Measurements from ENCODE around the gene SH3D19. TPM values are rescaled to one million over a fixed set of nuclear protein-coding genes. Genes with fewer than 3 reads are reported as not detected.

The SH3D19 gene
- total RNA-seq, 1 donor from 2014 or later = not detected

DNA sequence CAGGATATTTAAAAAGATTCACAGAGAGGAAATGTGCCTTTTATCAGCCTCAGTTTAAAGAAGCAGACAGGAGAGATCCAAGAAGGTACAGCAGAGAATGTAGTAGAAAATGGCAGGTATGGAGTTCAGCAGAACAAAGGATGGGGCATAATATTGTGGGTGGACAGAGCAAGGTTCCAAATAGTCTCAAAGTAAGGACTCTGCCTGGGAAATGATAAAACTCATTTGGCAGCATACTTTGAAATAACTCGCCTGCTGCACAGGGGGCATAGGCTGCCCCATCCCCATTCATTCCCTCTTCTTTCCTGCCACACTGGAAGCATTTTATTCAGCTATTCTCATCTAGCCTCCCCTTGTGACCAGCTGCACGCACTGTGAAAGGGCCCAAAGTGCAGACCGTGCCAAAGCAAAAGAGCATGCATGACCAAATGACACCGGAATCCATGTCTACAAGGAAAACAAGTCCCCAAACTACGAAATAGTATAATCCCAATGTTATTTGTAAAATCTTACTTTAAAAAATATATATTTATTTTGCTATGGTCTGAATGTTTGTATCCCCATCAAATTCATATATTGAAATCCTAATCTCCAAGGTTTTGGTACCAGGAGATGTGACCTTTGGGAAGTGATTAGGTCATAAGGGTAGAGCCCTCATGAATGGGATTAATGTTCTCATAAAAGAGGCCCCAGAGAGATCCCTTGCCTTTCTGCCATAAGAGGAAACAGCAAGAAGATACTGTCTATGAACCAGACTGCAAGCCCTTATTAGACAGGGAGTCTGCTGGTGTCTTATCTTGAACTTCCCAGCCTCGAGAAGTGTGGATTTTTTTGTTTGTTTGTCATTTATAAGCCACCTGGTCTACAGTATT lies 125.8 kb downstream of the SH3D19 start:
- intact Hi-C loops (cut with micrococcal nuclease) = no loop called here

DNA sequence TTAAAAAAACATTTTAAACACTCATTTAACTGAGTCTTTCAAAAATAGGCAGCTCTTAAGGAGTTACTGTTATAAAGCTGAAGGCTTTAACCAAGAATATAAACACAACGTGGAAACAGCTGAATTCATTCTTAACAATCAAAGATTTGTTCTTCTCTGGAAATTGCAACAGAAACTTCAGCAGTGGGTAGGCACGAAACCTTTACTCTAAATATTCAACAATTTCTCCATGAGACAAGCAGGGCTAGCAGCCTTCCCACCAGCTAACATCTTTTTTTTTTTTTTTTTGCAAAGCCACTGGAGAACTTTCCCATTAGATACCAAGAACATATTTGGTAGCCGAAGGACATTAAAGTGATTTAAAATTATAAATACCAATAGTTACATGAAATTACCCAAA lies 126.7 kb downstream of the SH3D19 start:
- intact Hi-C loops (cut with micrococcal nuclease) = no loop called here

DNA sequence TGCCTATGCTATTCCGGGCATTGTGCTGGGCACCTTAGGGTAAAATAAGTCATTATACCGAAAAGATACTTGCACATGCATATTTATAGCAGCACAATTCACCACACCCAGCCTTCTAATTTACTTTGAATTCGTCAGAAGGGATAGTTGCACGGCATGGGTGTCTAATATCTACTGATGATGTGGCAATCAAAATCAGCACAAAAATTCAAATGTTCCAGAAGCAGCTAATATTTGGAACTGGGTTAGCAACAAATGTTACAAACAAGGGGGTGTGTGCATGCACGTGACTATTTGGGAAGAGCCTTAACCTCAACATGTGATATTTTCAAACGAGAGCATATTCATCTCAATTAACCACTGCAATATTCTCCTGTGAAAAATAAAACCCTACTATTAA lies 128.2 kb downstream of the SH3D19 start:
- intact Hi-C loops (cut with micrococcal nuclease) = no loop called here

DNA sequence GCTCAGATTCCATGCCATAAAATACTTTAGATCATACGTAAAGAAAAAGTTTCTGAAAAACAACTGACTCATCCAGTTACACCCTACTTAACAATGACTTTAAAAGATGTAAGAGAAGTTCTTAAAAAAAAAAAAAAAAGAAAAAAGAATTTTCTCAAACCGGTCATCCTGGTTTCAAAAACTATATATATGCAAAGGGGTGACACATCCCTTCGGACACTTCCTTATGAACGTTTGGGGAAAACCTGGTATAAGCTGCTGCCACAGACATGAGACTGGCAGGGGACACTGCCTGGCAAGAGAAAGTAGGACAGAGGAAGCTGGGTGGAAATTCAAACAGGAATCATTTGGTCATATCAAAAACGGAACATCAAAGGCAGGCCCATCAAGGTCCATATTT lies 129.6 kb downstream of the SH3D19 start:
- intact Hi-C loops (cut with micrococcal nuclease) = no loop called here

DNA sequence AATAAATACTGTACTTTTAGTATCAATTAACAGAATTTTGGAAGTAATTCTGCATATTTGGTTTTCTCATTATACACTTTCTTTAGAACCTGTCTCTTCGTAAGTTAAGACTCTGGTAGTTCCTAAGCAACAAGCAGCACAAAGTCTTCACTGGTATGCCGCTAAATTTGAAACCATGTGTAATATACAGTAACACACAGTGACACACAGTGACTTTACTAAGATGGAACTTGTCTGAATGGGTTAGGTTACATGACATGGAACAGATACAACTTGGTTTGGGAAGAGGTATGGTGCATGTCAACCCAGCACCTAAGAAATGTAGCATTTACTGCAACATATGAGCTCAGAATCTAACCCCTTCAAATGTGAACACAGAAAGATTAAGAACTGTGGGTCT lies 132.0 kb downstream of the SH3D19 start:
- intact Hi-C loops (cut with micrococcal nuclease) = no loop called here

DNA sequence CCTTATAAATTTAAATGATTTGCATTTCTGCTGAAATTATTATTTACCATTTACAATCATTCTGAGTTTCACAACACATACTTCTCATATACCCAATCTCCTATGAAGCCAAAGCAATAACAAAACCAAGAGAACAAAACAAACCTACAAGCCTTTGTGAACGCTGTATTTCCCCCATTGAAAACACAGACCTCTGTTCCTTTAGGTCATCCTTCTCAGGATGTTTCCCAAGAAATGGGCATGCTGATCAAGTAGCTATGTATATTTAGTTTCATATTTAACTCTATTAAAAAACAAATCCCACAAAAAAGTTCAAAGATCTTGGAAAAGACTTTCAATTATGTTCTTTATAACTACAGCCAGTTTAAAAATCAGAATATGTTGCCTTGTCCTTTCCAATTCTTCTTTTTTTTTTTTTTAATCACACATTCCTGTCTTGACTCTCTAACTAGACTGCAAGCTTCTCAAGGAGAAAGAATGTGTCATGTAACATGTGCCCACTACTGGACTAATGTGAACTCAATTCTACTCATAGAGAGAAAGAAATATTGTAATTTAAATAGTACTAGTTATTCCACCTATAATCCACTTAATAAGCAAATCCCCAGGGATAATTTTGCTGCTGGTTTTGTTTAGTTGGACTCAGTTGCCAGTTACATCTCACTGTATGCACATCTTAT lies 132.7 kb downstream of the SH3D19 start:
- intact Hi-C loops (cut with micrococcal nuclease) = no loop called here

DNA sequence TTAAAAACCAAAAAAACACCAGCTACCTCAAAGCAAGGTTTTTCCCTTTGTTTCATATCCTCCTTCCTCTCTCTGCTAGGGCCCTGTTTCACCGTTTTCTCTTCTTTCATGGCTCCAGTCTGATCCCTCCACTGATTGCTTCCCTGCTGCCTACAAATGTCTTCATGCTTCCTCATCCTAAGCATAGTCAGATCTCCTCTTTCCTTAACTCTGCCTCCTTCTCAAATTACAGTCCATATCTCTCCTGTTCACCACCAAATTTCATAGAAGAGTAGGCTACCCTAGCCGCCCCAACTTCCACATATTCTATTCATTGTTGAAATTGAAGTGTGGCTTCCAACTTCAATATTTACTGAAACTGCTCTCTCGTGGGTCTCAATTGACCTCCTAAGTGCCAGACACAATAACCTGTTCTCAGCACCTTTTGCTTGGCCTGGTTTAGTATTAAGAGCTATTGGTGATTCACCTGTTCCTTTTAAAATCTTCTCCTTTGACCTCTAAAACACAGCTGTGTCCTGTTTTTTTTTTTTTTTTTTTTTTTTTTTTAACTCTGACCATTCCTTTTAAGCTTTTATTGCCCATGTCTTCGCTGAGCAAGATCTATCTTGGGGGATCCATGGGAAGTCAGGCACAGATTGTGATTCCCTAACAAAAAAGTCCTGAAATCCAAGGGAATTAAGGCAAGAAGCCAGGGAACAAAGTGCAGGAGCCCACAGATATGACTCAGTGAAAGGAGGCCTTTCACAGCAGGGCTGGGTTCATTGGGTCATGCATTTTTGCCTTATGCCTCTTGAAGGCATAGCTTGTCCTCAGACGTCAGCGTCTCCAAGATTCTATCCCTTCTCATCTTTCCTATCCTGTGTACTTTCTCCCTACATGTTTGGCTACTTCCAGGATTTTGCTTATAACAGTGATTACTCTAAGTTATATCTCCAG lies 140.6 kb downstream of the SH3D19 start:
- intact Hi-C loops (cut with micrococcal nuclease) = no loop called here

DNA sequence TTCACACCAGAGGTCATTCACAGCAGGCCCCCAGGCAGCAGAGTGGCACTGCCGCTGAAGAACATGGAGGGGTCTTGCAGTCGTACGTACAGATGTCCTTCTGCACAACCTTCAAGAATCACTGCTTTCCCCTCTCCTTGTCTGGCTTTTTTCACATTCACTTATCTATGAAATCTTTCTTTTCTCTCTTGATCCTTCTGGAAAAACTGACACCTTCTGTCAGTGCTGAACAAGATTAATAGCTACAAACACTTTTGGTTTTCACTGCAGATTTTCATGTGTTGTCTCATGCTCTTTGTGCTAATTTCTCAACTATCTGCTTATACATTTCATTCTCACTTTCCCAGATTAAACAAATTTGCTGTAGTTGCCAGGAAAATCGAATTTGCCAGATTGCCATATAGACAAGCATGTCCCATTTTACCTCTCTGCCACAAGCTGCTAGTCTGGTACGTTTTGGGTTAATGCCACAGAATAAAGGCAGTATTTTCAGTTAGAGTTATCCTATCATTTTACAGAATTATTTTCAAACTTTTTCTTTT lies 142.9 kb downstream of the SH3D19 start:
- intact Hi-C loops (cut with micrococcal nuclease) = no loop called here

DNA sequence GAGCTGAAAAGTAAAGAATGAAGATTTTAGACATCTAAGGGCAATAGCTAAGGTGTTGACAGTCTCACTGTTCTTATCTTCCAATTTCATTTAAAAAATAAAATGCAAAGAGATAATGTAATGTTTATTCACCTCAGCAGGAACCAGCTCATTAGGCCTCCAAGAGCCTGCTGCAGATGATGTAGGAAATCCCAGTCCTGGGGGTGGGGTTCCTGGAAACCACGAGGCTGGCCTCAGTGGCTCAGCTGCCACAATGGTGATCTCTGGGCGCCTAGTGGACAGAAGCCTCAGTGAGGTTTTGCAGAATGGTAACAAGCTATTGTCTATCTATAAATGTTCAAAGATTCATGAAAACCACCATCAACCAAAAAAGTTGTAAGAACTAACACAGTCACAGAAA lies 148.7 kb downstream of the SH3D19 start:
- intact Hi-C loops (cut with micrococcal nuclease) = no loop called here

DNA sequence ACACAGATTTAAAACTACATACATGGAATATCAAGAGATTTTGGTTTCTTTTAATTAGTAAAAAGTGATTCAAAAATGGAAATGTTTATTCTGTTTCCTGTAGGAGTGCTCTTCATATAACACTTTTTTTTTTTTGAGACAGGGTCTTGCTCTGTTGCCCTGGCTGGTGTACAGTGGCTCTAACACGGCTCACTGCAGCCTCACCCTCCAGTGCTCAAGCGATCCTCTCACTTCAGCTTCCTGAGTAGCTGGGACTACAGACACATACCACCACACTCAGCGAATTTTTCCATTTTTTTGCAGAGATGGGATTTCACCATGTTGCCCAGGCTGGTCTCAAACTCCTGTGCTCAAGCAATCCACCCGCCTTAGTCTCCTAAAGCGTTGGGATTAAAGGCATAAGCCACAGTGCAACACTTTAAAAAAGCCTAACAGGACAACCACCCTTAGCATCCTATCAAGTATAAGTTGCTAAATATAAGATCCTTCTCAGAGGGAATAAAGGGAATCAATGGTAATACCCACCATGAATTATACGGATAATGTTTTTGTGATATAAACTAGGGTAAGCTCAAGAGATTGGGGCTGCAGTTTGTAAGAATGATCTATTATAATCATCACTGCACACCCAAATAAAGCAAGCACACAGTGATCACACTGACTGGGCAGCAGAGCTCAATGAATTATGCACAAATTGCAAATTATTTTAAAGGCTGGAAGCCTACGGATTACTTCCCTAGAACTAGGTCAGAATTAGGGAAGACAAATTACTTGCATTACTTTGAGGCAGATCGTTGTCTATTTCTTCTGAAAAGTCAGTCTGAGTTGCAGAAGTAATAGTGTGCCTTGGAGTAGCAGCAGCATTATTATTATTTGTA lies 149.4 kb downstream of the SH3D19 start:
- intact Hi-C loops (cut with micrococcal nuclease) = no loop called here

DNA sequence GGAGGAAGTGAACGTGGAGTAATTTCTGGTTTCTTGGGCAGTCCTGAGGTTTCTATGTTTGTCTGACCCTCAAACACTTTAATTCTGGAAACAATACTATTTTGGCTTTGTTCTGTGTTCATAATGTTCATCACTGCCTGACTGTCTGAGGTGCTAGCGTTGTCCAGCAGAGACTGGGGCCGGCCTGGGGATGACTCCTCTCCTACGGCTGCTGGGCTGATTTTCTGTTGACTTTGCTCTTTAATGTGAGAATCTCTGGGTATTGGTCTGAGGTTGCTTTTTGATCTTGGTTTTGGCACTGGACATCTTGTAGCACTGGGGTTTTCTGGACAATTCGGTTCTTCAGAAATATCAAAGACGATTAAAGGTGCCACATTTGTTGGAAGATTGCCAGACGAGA lies 150.2 kb downstream of the SH3D19 start:
- intact Hi-C loops (cut with micrococcal nuclease) = no loop called here

DNA sequence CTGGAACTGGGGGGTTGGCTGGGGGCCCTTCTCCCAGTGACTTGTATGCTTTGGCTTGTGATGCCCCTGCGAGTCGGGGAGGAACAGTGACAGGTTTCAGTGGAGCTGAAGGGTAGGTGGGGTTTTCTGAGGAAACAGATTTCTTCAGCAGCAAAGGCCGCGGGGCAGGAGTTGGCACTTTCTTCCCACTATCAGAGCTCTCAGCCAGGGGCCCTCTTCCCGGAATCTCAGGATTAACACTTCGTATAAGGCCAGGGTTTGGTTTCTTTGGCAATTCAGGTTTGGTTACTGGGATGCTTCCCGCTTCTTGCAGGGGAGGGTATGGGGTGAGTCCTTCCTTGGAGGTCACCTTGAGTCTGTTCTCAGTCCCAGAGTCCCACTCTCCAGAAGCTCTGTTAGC lies 150.6 kb downstream of the SH3D19 start:
- intact Hi-C loops (cut with micrococcal nuclease) = no loop called here

DNA sequence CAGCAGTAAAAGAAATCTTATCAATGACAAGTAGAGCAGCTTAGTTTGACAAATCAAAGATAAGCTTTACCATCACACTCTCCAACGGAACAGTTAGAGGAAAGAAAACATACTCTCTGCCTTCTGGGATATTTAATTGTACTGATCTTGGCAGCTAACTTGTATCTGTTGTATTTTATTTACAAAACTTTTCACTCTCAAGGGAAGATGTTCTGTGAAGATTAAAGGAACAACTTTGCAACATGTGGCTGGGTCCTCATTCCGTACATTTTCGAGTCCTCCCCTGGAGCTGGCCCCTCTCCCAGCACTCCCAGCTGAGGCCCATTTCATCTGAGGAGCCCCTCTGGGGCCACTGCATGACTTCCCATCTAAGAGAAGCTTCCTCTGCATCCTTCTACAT lies 151.5 kb downstream of the SH3D19 start:
- intact Hi-C loops (cut with micrococcal nuclease) = no loop called here

DNA sequence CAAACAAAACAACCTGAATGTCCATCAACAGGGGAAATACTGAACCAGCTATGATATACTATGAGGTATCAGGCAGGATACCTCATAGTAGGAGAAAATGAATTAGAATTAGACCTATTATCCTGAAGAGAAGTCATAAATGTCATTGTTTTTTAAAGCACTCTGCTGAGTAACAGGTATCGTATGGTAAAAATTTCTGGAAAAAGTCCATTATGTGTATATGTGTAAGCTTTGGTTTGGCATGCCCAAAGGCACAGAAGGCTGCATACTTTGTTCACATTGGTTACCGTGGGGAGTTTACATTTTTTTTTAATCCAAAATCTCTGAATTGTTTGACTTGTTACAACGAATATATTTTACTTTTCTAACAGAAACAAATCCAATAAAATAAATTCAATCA lies 155.5 kb downstream of the SH3D19 start:
- intact Hi-C loops (cut with micrococcal nuclease) = no loop called here

DNA sequence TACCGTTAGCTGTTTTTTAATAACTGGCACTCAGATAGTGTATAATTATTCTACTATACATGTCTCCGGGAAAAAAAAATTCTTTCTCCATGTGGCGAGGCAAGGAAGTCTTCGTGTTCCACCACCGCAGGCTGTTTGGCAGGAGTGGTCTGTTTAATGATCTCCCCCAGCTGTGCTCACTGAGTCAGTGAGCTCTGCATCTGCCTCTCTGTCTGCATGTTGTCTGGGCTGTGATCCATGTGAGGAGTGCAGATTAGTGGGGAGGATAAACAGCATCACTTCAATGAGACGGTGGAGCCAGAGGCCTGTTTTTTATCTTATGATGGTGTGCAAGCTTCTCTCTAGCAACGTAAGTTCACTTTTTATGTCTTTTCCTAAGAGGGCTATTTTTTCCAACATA lies 156.2 kb downstream of the SH3D19 start:
- intact Hi-C loops (cut with micrococcal nuclease) = no loop called here

DNA sequence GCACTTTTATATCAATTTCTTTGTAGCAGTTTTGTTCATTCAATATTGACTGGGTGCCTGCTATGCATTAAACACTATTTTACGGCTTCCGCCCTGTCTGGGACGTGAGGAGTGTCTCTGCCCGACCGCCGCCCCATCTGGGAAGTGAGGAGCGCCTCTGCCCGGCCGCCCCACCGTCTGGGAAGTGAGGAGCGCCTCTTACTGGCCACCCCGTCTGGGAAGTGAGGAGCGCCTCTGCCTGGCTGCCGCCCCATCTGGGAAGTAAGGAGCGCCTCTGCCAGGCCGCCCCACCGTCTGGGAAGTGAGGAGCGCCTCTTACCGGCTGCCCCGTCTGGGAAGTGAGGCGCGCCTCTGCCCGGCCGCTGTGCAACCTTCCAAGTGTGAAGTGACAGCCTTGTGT lies 157.8 kb downstream of the SH3D19 start:
- intact Hi-C loops (cut with micrococcal nuclease) = no loop called here

DNA sequence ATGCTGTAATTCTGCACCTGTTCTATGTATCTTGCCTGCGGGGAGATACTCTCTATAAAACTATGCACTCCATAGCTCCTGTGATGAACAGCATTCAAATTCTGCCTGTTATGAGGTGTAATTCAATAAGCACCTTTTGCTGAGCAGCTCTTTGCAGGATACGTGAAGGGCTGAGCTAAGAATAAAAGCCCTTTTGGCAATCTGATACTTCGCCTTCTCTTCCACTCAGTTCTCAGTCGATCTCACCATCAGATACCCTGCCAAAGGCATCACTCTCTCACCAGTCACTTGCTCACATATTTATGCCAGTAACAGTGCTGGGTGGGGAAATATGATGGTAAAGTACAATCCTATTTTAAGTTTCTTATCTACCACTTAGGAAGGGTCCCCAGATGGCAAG lies 158.8 kb downstream of the SH3D19 start:
- intact Hi-C loops (cut with micrococcal nuclease) = no loop called here

DNA sequence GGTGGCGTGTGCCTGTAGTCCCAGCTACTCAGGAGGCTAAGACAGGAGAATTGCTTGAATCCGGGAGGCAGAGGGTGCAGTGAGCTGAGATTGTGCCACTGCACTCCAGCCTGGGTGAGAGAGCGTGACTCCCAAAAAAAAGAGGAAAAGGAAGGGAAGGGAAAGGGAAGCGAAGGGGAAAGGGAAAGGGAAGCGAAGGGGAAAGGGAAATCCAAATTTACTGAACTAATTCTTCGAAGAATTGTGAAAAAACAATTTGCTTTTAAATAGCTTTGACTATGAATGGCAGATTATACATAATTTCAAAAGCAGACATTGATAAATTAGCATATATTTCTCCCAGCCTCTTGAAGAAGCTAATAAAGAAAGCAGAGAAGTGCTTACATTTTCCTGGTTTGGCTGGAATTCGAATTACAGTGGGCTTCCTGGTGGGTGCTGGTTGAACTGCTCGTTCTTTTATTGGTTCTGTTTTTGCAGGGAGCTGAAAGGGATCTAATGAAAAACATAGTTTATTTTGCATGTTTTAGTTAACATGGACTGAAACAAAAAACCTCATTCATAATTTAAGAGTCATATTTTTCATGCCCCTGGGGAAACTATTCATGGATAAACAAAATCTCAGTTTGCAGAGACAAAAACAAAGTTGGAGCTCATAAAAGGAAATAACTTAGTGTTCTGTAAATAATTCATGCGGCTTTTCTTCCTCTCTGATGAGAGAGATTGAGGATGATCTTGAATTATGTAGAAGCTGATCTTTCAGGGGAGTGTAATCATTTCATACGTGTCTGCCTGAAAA lies 160.0 kb downstream of the SH3D19 start:
- intact Hi-C loops (cut with micrococcal nuclease) = no loop called here

DNA sequence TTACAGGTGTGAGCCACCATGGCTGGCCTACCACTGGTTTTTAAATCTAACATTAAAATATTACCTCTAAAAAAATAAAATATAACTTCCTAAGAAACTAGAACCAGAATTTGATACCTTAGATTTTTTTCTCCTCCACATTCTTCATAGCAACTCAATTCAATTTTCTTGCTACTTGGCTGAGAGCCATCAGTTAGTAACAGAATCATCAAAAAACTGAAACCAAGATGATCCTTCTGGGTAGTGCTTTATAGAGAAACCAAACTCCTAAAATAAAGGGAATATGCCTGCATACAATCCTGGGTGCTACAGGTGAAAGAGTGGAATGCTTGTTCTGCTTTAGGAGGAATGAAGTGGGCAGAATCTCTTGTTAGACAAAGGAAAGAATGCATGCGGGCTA lies 161.6 kb downstream of the SH3D19 start:
- intact Hi-C loops (cut with micrococcal nuclease) = no loop called here

DNA sequence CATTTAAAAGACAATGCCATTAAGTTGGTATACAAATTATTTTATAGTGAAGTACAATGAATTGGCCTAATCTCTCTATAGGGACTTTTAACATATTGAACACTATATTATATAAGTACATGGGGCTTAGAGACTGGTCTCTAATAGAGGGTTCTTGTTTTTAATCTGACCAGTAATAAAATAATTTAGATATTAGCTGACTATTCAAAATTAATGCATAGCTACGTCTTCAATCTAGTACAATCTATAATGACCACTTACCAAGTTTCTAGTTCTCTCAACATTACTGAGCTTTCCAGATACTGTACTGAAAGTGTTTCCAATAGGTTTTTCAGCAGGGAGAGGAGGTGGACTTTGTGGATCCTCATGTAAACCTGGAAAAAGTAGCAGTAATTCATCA lies 166.4 kb downstream of the SH3D19 start:
- intact Hi-C loops (cut with micrococcal nuclease) = no loop called here

All from T-helper 2 cell treated with Interferon-gamma antibody and Interleukin-4, amounts not matched to agents 100 ng/mL and 5 ng/mL, for 36 hours (primary cell).